GM18499 (cell line): ENCODE data around the gene CADPS.

Source experiments
- ATAC-seq: cut with Tn5 transposase; IDR thresholded peaks from one replicate; pipeline ENCODE4 v1.9.1; 2021; ENCODE audit warnings: moderate number of reproducible peaks; ENCODE audit not compliant: insufficient read depth, unreplicated experiment

CADPS gene

DNA sequence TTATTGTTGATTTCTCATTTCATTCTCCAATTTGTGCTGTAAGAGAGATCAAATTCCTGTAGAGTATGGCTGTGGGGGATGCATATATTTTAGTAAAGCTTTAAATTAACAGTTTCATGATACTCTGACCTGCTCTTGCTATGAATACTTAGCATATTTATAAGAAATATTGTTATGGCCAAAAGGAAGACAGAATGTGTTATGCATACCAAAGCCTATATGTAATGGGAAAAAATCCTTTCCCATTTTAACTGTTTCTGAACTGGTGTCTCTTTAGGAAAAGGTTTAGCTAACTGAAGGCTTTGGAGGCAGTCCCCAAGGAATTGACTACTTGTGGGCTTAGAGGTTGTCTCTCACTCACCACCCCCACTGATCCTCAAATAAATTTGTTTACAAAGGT is 59.2 kb downstream of the CADPS start:
- ATAC-seq: no peak

DNA sequence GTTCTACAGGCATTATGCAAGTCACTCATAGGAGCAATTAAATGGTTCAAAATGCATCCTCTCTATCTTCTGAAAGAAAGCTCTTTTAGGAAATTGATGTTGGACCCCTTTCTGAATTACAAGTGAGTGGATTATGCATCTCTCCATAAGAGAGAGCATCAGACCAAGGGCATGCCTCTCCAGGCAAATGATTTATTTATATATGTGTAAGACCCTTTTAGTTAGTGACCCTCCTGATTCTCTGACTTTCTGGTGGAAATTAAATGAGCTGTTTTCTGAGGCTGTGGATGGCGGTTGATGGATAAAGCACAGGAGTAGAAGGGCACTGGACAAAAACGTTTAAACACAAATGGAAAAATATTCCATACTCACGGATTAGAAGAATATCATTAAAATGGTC is 62.6 kb downstream of the CADPS start:
- no peak for ATAC-seq

DNA sequence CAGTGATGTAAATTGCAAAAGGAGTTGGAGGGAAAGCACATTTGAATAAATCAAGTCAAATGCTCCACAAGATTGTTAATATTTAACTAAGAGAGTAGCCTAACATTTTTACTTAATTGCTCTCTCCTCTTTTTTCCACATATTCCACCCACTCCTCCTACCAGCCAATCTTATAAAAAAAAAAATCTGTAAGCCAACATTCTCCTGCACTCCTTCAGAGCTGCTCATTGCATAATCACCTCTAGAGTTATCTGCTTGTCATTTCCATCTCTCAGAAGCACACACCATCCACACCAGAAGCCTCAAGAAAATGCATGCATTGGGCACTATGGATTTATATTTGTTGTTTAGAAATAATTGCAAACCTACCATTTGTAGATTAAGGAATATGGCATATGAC is 64.1 kb downstream of the CADPS start:
- no peak for ATAC-seq

DNA sequence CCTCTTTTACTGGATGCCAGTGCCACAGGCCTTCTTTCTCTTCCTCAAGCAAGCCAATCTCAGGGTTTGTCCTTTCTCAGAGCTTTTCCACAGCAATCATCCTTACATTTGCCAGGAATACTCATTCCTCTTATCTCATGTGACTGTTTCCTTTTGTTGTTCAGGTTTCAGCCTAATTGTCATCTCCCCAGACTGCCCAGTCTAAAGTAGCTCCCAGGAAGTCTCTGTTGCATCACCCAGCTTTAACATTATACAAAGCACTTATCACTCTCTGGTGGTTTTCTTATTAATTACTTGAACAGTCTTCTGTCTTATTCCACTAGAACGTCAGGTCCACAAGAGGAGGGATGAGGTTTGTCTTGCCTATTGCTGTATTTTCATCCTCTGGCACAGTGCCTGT is 65.8 kb downstream of the CADPS start:
- no peak for ATAC-seq

DNA sequence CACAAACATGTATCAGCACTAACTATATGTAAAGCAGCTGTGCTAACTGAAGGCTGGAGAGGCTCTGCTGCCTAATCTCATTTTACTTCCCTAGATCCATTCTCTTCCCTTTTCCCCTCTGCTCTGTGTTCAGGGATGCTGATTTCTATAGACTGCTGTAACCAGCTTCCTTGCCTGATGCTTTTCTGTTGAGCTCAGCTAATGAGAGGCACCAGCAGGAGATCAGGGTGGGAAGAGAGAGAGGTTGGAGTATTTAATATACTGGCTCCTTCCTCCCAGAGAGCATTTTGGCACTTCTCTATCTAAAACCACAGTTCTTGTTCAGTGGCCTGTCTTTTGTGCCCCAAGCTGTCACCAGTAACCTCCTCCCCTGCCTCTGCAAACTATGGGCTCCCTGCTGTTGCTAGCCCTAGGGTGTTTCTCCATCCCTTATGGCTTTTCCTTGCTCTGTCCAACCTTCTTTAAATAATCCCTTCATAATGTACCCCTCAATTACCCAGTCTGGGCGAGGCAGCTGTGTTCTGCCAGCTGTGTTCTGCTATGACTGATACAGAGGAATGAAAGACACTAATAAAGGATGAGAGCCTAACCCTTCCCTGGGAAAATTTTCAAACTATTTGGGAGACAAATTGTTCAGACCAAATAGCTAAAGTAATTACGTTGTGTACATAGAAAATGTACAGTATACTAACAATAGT is 69.5 kb downstream of the CADPS start:
- no peak for ATAC-seq

DNA sequence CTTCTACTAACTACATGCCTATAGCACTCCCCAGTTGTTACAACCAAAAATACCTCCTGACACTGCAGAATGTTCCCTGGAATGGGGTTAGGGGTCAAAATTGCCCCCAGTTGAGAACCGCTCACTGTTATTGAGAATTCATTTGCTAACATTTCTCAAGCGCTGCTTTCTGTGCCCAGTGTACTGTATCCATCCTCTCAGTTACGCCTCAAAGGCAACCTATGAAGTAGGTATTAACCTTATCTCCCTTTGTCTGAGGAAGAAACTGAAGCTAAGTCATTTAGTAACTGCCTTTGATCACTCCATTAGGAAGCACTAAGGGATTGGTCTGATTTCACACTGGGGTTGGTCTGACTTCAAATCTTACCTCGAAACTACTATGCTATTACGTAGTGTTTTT is 70.1 kb downstream of the CADPS start:
- ATAC-seq: no peak

DNA sequence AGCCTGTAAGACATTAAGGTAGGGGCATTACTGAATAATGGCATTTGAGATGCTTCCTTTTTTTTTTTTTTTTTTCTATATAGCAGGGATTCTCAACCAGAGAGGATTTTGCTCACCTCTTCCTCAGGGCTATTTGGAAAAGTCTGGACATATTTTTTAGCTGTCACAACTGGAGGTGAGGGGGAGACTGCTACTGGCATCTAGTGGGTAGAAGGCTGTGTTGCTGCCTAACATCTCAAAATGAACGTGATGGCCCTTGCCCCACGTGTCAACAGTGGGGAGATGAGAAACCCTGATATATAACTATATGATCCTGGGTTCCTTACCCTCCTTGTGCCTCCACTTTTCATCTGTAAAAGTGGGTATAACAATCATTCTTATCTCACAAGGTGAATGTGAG is 71.9 kb downstream of the CADPS start:
- ATAC-seq: no peak

DNA sequence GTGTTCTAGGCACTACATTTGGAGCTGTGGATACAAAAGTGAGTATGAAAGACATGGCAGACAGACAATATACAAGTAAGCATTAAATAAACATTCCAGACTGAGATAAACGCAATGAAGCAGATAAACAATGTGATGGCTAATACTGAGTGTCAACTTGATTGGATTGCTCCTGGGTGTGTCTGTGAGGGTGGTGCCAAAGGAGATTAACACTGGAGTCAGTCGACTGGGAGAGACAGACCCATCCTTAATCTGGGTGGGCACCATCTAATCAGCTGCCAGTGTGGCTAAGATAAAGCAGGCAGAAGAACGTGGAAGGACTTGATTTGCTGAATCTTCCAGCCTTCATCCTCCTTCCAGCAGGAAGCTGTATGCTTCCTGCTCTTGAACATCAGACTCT is 77.2 kb downstream of the CADPS start:
- no peak for ATAC-seq

DNA sequence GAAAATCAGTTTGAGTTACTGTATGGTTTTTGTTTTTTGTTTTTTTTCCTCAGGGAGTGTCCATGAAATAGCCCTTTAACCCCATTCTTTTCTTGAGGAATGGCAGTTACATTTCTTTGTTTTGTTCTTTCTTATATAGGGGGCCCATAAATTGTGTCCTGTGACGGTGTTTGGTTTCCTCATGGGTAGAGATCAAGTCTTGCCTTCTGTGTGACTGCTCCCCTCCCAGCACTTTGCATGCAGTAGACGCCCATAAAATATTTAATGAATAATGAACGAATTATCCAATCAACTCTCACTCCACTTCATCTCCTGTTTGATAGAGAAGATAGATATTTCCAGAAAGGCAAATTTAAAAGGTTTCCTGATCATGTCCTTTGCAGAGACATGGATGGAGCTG is 78.1 kb downstream of the CADPS start:
- no peak for ATAC-seq

DNA sequence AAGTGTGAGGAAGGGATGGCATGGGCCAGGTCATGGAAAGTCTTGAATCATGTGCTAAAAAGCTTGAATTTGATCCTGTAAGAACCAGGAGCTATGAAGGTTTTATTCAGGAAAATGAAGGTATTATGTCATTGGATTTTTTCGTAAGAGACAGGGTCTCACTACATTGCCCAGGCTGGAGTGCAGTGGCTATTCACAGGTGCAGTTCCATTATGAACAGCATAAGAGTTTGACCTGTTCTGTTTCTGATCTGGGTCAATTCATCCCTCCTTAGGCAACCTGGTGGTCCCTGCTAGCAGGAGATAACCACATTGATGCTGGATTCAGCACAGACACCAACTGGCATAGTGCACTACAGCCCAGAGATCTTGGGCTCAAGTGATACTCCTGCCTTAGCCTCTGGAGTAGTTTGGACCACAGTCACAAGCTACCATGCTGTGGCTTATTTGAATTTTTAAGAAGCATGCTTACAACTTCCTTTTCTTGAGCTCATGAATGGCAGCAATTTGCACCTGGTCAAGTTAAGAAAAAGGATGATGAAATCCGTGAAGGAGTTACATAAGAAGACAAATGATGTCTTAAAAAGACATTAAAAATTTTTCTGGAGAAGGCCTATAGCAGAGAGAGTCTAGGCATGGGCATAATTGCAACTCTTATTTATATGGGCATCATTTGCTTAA is 79.1 kb downstream of the CADPS start:
- no peak for ATAC-seq

DNA sequence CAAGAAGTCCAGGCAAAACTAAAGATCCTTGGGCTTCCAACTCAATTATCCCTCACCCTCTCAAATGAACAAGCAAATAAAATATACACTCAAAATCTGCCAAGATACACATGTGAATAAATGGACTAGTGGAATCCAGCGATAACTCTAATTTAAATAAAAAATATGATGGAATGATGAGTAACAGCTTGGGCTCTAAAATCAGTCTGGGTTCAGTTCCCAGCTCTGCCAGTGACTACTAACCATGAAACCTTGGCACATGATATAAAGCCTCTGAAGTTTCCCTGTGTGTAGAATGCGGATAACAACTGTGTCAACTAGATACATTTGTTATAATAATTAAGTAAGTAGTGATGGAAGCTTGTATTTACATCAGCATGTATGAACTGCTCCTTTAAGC is 81.3 kb downstream of the CADPS start:
- no peak for ATAC-seq

DNA sequence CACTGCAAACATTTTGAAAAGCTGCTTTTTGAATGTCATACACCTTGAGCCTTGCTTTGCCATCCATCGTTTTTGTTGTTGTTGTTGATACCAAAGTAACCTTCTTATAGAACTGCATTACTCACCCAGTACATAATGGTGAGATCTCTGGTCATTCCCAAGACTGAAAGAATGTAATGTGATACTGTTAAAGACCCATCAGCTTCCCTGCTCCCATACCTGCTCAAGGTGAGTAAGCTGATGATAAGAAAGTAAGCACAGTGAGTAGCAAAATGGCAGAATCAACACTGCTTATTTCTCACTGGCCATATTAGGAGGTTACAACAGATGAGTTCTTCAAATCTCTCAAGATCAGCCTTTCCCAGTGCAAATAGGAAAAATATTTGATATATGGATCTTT is 89.8 kb downstream of the CADPS start:
- no peak for ATAC-seq

DNA sequence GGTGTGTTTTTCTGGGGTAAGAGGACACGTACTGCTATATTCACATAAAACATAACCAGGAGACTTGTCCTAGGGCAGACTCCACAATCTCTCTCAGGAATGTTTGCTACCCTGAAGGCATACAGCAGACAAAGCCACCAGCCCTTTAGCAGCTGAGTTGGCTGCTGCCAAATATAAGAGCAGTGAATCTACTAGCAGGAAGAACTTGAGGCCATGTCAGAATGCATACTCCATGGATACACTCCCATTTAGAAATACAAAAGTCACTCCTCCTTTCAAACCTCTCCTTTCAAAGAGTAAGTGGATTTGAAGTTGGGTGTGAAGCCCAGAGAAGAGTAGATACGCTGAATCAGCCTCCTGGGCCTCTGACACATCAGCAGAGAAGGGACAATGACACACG is 94.1 kb downstream of the CADPS start:
- no peak for ATAC-seq

DNA sequence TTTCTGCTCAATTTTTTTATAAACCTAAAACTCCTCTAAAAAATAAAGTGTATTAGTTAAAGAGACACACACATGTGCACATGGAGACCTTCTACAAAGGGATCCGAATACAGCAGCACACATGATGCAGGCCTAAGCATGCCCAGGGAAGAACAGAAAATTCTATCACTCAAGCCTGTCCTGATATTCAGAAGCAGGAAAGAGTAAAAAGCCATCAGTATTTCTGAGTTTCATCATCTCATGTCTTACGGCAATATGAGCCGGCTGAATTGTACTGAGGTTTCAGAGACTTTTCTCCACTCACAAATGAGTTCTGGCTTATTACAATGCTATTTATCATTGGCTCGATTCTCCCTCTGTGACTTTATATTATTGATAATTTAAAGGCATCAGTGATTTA is 97.5 kb downstream of the CADPS start:
- ATAC-seq: no peak

DNA sequence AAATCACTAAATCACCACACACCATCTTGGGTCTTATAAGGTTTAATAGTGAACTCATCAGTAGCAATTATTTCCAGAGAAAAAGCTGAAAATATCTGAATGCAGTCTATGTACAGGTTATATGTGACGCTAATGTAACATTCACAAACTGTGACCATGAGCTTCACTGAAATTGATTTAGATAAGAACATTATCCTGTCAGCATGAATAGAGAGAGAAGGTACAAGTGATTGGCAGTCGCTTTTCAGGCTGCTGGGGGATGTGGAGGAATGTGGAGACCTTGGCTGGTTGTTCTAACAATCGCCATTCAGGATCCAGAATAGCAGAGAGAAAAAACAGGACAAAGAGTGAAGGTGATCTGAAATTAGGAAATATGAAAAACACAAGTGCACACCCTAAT is 98.1 kb downstream of the CADPS start:
- no peak for ATAC-seq

DNA sequence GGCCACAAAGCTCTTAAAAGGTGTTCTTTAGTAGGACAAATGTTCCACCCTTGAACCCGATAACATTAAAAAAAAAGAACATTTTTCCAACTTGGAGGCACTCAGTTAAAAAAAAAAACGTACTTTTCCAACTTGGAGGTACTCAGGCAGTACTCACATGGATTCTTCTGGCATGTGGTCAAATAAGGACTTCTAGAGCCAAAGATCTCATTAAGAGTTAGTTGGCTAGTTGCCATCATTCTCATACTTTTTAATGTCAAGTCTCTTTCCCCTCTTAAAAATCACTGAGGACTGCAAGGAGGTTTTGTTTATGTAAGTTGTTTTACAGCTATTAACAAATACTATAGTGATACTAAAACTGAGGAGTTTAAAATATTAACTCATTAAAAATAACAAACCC is 101.0 kb downstream of the CADPS start:
- no peak for ATAC-seq

DNA sequence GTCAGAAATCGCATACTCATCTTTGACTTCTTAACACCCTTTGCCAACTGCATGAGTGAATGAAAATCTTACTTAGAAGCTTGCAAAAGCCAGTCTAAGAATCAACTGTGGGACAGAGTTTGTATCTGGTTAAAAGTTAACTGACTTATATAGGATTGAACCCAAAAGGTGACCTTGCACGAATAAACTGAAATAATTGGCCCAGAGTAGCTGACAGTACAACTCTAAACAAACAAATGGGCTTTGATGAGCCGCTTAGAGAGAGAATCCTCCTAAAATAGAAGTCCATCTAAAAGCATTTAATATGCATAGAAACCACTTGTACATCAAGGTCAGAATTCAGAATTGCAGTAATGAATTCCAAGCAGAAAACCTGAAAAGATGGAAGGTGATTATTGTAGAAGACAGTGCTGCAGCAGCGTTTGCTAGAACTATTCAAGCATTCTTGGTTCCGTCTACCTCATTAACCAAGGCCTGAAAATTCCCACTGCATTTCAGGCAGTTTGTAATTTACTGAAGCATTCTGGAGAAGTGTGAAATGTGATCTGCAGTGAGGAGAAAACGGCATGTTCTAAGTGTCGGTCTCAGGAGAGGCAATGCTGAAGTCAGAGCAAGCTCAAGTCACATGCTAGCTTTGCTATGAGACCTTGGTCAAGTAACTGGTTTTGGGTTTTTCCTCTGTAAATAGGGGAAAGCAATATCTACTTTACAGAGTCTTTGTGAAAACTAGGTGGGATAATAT is 103.7 kb downstream of the CADPS start:
- no peak for ATAC-seq

DNA sequence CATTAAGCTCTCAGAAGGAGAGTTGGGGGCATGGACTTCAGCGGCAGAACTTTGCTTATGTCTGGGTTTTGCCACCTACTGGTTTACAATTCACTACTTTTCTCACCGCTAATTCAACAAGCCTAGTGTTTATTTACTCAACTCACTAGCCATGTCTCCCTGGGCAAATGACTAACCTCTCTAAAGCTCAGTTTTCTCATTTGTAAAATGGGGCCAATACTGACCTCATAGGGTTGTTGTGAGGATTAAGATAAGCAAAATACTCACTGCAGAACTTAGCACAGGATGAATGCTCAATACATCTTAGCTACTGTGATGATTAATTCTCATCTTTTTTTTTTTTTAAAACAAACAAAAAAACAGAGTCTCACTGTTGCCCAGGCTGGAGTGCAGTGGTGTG is 106.3 kb downstream of the CADPS start:
- no peak for ATAC-seq

DNA sequence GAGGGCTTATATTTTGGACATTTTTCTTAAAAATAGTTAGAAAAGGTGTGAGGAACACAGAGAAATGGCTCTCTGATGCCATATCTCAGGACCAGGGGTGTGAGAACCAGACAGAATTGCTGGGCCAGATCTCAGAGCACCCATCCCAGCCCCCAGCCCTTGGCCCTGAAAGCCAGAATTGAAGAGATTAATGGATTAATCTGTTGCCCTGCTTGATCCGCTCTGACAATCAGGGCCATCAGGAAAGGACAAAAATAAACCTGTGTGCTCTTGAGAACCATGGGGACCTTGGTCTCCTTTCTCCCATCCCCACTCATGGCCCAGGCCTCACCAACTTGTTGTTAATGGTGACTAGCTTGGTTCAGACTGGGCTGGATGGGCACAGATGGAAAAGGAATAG is 113.5 kb downstream of the CADPS start:
- no peak for ATAC-seq

DNA sequence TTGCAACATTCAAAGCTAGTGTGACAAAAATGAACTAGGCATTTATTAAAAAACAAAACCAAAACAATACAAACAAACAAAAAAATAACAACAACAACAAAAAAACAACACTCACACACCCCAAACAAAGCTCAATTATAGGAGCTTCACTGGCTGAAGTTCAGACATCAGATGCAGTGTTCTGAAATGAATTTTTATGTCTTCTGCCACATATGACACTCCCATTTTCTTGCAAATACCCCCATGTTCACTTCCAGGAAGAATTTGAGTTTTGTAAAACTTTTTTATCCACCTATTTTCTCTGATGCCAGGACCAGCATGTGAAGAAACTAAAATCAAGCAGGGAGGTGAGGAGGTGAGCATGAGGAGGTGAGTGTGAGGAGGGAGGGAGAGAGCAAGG is 113.9 kb downstream of the CADPS start:
- no peak for ATAC-seq

DNA sequence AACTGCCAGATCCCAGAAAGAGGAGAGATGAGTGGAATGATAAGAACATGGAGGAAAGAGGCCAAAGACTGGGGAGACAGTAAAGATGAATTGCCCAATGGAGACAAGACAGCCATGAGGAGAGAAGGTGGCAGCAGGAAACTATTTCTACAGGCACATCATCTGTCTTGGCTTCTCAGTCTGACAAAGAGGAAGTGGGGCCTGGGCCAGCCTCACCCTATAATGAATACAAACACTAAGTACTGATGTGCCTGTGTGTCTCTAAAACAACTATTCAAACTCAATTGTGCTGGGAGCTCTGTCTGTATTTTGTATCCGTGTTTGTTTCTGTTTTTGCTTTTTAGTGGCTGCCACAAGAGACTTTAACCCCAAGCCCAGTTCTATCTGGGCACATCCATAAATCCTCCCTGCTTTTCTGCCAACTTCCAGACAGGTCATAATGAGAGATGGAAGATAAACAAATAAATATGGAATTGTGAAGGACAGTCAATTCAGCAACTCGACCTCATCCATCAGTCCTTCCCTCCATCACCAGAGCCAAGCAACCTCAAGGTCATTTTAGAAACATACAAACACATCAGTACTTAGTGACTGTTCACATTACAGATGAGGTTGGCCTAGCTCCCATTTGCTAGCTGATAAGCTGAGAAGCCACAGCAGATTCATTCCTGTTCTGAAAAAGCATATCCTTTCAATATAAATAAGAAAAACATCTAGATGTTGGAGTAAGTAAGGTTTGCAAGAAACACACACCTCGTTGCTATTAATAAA is 116.7 kb downstream of the CADPS start:
- no peak for ATAC-seq
